Breast epithelium (tissue), 3 donors: Measurements from ENCODE around the gene COPS3.

Source experiments
- CTCF ChIP-seq, 3 donors: fragments of 450-650 bp; IDR thresholded peaks; one replicate each; pipeline ENCODE4 v1.5.1; 2016 to 2017; ENCODE audit warnings: antibody characterized with exemption in 3 of 3, mild to moderate bottlenecking in 3 of 3, moderate library complexity in 3 of 3
- POLR2A ChIP-seq: fragments of 450-650 bp; IDR thresholded peaks from one replicate; pipeline ENCODE4 v1.6.1; 2016; ENCODE audit warnings: antibody characterized with exemption, mild to moderate bottlenecking, moderate library complexity

- TF ChIP-seq CTCF (IDR thresholded peaks at IDR 0.05), result no peak
- no peak for TF ChIP-seq POLR2A
These were observed 44.6 kb downstream of the COPS3 start for GRCh38 chr17:17236295-17237025.
